K562 (cell line): ENCODE results near the gene CDC123. TPM values are rescaled to one million over a fixed set of nuclear protein-coding genes. Genes with fewer than 3 reads are reported as not detected.

ENCODE experiments used
- ATAC-seq: fragments of 200-7000 bp; cut with Tn5 transposase; 3 replicates; pipeline ENCODE4 v1.9.1; 2020; ENCODE audit warnings: moderate library complexity
- BruUV-seq: library from RNA; stranded (reverse); fragments of 400-500 nt; replicated peaks from 2 replicates; lab custom pipeline; 2021; lab: Mats Ljungman, UMichigan
- CTCF ChIA-PET: fragments of 300-600 bp; formaldehyde crosslinking; extraction: SDS; loops from one replicate; lab custom pipeline; 2021; ENCODE audit warnings: low intra/inter-chr PET ratio; lab: Yijun Ruan, JAX
- POLR2A ChIA-PET: fragments of 300-600, 350-650 bp; sonication (Branson Sonifier 250); formaldehyde crosslinking; extraction: SDS; loops from one replicate; lab custom pipeline; 2021; ENCODE audit warnings: antibody characterized with exemption, inconsistent platforms; lab: Yijun Ruan, JAX
- DNase-seq, 4 experiments: peaks; one replicate each; pipeline versions ENCODE4 v3.0.0 to v3.0.0-alpha.2; 2011 to 2018; ENCODE audit warnings: low spot score in 3 of 4, mixed read lengths in 3 of 4; ENCODE audit errors: extremely low read depth in 1 of 4
- FAIRE-seq: peaks from 2 replicates; lab custom pipeline; 2011; peaks lifted over from hg19 to GRCh38; lab: Jason Lieb, UNC
- H2AFZ ChIP-seq: 2 replicates; pipeline ENCODE4 v1.6.0; 2011; ENCODE audit warnings: low read depth, low read length, control low read depth, inconsistent platforms
- H3K27ac ChIP-seq: fragments of 200-600 bp; 3 replicates; pipeline ENCODE4 v1.8.0; 2011; ENCODE audit warnings: low read depth, mild to moderate bottlenecking, control low read depth, inconsistent platforms, low read length, moderate library complexity, mixed read lengths; ENCODE audit errors: extremely low read depth
- H3K27me3 ChIP-seq, 2 experiments: fragments of 300-600 bp in 1 of 2; 2 replicates in 1 of 2; 3 replicates in 1 of 2; pipeline versions ENCODE4 v1.6.0 to v1.8.0; 2011; ENCODE audit warnings: inconsistent platforms in 2 of 2, low read length in 2 of 2, mild to moderate bottlenecking in 1 of 2, mixed read lengths in 1 of 2, moderate library complexity in 1 of 2; ENCODE audit not compliant: control insufficient read depth in 2 of 2, insufficient read depth in 2 of 2
- H3K36me3 ChIP-seq: fragments of 300-600 bp; 3 replicates; pipeline ENCODE4 v1.8.0; 2011; ENCODE audit warnings: mild to moderate bottlenecking, low read length, inconsistent platforms; ENCODE audit not compliant: control insufficient read depth, insufficient read depth
- H3K4me1 ChIP-seq, 2 experiments: fragments of 200-600 bp in 1 of 2; replicated peaks in 1 of 2; 2 replicates in 1 of 2; 3 replicates in 1 of 2; pipeline versions ENCODE4 v1.5.1 to v1.8.0; 2011; ENCODE audit warnings: inconsistent platforms in 2 of 2, low read length in 2 of 2, mild to moderate bottlenecking in 1 of 2, mixed read lengths in 1 of 2, moderate library complexity in 1 of 2; ENCODE audit not compliant: control insufficient read depth in 2 of 2, insufficient read depth in 2 of 2
- H3K4me2 ChIP-seq: 2 replicates; pipeline ENCODE4 v1.6.1; 2011; ENCODE audit warnings: low read length, control low read depth, inconsistent platforms, mixed read lengths; ENCODE audit not compliant: insufficient read depth
- H3K4me3 ChIP-seq: fragments of 200-600 bp; sonication (generic), shearing (Covaris generic); 2 replicates; pipeline ENCODE4 v1.5.1; 2016; ENCODE audit warnings: control low read depth, inconsistent platforms
- H3K79me2 ChIP-seq: fragments of 200-600 bp; 3 replicates; pipeline ENCODE4 v1.8.0; 2011; ENCODE audit warnings: low read length, inconsistent platforms; ENCODE audit not compliant: control insufficient read depth, insufficient read depth
- H3K9ac ChIP-seq, 2 experiments: 2 replicates each; pipeline versions ENCODE4 v1.6.0 to v1.6.1; 2011; ENCODE audit warnings: low read depth in 2 of 2, low read length in 2 of 2, control low read depth in 1 of 2, inconsistent platforms in 1 of 2, mild to moderate bottlenecking in 1 of 2, mixed read lengths in 1 of 2; ENCODE audit not compliant: insufficient read depth in 1 of 2
- H3K9me1 ChIP-seq: one replicate; pipeline ENCODE4 v1.6.0; 2011; ENCODE audit warnings: inconsistent platforms, mild to moderate bottlenecking, low read length, moderate library complexity; ENCODE audit not compliant: control insufficient read depth, insufficient read depth
- H3K9me3 ChIP-seq: replicated peaks from 2 replicates; pipeline ENCODE4 v1.5.1; 2011; ENCODE audit warnings: low read depth, low read length, inconsistent platforms; ENCODE audit not compliant: control insufficient read depth, insufficient read depth
- H4K20me1 ChIP-seq: replicated peaks from 2 replicates; pipeline ENCODE4 v1.6.1; 2011; ENCODE audit warnings: low read length, inconsistent platforms, mixed read lengths; ENCODE audit not compliant: control insufficient read depth, insufficient read depth
- ATF2 ChIP-seq: sonication (generic); formaldehyde crosslinking; IDR thresholded peaks from 2 replicates; pipeline ENCODE4 v1.8.1; 2022; ENCODE audit warnings: missing genetic modification reagents
- CBX3 ChIP-seq, 2 experiments: IDR thresholded peaks; 1 replicate in 1 of 2; 2 replicates in 1 of 2; pipeline ENCODE4 v1.6.1; 2012; ENCODE audit warnings: inconsistent platforms in 2 of 2, low read length in 2 of 2, borderline replicate concordance in 1 of 2, control low read depth in 1 of 2
- CBX5 ChIP-seq: IDR thresholded peaks from 2 replicates; pipeline ENCODE4 v1.6.1; 2014; ENCODE audit warnings: low read depth, borderline replicate concordance
- CEBPG ChIP-seq, 3 experiments: fragments of 200-800 bp in 1 of 3; sonication (Bioruptor generic) in 1 of 3; sonication (generic) in 1 of 3; formaldehyde crosslinking in 1 of 3; IDR thresholded peaks in 2 of 3; conservative IDR thresholded peaks in 1 of 3; 2 replicates each; pipeline versions ENCODE4 v1.6.1 to v1.8.0; 2016 to 2022; ENCODE audit warnings: missing compliant biosample characterization in 2 of 3, missing genetic modification characterization in 2 of 3, mild to moderate bottlenecking in 1 of 3, missing genetic modification reagents in 1 of 3
- DPF2 ChIP-seq: fragments of 450-650 bp; IDR thresholded peaks from 2 replicates; pipeline ENCODE4 v1.6.1; 2016
- HNRNPUL1 ChIP-seq: fragments of 200-400 bp; formaldehyde crosslinking; IDR thresholded peaks from 2 replicates; pipeline ENCODE4 v1.6.1; 2017; ENCODE audit warnings: low read length
- MYBL2 ChIP-seq, 2 experiments: fragments of 450-650 bp in 1 of 2; sonication (generic) in 1 of 2; formaldehyde crosslinking in 1 of 2; IDR thresholded peaks; 2 replicates each; pipeline versions ENCODE4 v1.6.1 to v1.8.1; 2017 to 2022; ENCODE audit warnings: borderline replicate concordance in 1 of 2, inconsistent platforms in 1 of 2, low read depth in 1 of 2, mild to moderate bottlenecking in 1 of 2, missing genetic modification reagents in 1 of 2, moderate library complexity in 1 of 2
- NR1H2 ChIP-seq: sonication (generic); formaldehyde crosslinking; IDR thresholded peaks from 2 replicates; pipeline ENCODE4 v1.4.0; 2020; ENCODE audit warnings: mild to moderate bottlenecking, missing genetic modification reagents
- PREB ChIP-seq: sonication (generic); formaldehyde crosslinking; IDR thresholded peaks from 2 replicates; pipeline ENCODE4 v1.8.1; 2023; ENCODE audit warnings: mild to moderate bottlenecking, missing genetic modification reagents
- SIN3B ChIP-seq: fragments of 450-650 bp; IDR thresholded peaks from 2 replicates; pipeline ENCODE4 v1.6.1; 2017; ENCODE audit warnings: low read depth, mild to moderate bottlenecking, moderate library complexity
- ZBED1 ChIP-seq: IDR thresholded peaks from 2 replicates; pipeline ENCODE4 v1.6.1; 2014
- ZHX1 ChIP-seq: fragments of 150-350 bp; conservative IDR thresholded peaks from 2 replicates; pipeline ENCODE4 v1.6.1; 2014; ENCODE audit warnings: low read length
- ZNF217 ChIP-seq: sonication (generic); formaldehyde crosslinking; IDR thresholded peaks from 2 replicates; pipeline ENCODE4 v1.8.0; 2022; ENCODE audit warnings: mild to moderate bottlenecking, missing genetic modification reagents
- ZNF277 ChIP-seq: fragments of 250-450 bp; sonication (Bioruptor Pico); IDR thresholded peaks from 2 replicates; pipeline ENCODE4 v1.8.0; 2022; ENCODE audit warnings: inconsistent platforms, mild to moderate bottlenecking, moderate library complexity, borderline replicate concordance
- whole genome bisulfite sequencing: fragments of 100-300 bp; shearing (Covaris generic); methylation state at CpG from one replicate; pipeline ENCODE4 v1.1.6; 2016; ENCODE audit warnings: low coverage, mixed read lengths; ENCODE audit not compliant: insufficient coverage; ENCODE audit errors: missing lambda C conversion rate; 5-methylcytosine and 5-hydroxymethylcytosine counted together
- in situ Hi-C: fragments of 300-500 bp; cut with MboI; formaldehyde crosslinking; loops from 4 replicates; pipeline ENCODE4 v1.15.0; 2018; ENCODE audit warnings: inconsistent platforms, mixed read lengths
- intact Hi-C: fragments of 100-400 bp; cut with micrococcal nuclease; formaldehyde crosslinking; loops from 2 replicates; pipeline ENCODE4 v1.14.2; 2022
- polyA plus RNA-seq, 8 experiments: library from polyadenylated mRNA; depleted of rRNA in 4 of 8; stranded (reverse) in 5 of 8; unstranded in 3 of 8; fragments of >200 nt; fragmentation: Nextera tagmentation in 2 of 8; fragmentation: Illumina TruSeq in 1 of 8; extraction: Ambion mirVana in 2 of 8; extraction: Trizol in 1 of 8; gene quantifications; 2 replicates each; pipeline versions ENCODE4 v1.2.1 to v1.2.3, GENCODE V29; 2011 to 2014; ENCODE audit warnings: inconsistent platforms in 1 of 8, missing spikeins in 1 of 8
- total RNA-seq, 7 experiments: library from RNA; depleted of rRNA in 6 of 7; stranded (reverse); fragments of >200 nt in 6 of 7; fragmentation: Illumina TruSeq in 2 of 7; extraction: Trizol in 2 of 7; gene quantifications; 2 replicates each; pipeline versions ENCODE4 v1.2.1 to v1.2.3, GENCODE V29; 2011 to 2021; ENCODE audit warnings: low replicate concordance in 1 of 7

Gene CDC123
- total and polyA plus RNA-seq, 9 of the 15 experiments (the other 6 are each of a cell fraction or from before 2014, with no cell fraction given) = 137 to 288 (median 175) TPM

- TF ChIP-seq ZHX1 (no peak), DPF2 (no peak), NR1H2 (CRISPR knock-in tag) (no peak), PREB (CRISPR knock-in tag) (no peak), HNRNPUL1 (no peak)
Measured at GRCh38 chr10:12191715-12192114, 4.3 kb upstream of the CDC123 start (continued).

- no peaks in the 10 kb centered on the region for H3K9me1 ChIP-seq
- DNase-seq (no peak), FAIRE-seq (no peak), ATAC-seq (no peak)
- no peak overlapping the region for H3K4me3 ChIP-seq
- WGBS = 83% methylated on average over 5 of the region's 5 CpGs
- peaks cover 34% of the 10 kb centered on the region; the same call in 2 of the 3 replicates for H3K36me3 ChIP-seq
- ChIA-PET POLR2A (interaction anchor here (0.6 to 1.4 kb wide), 3 partner anchors 13 to 392 kb away, joined by 3 to 6 read pairs (median 4); no protein-coding TSS in a partner anchor), CTCF (no interaction called here)
- H3K27me3 ChIP-seq = no peaks in the 10 kb centered on the region
- H3K4me1 ChIP-seq = peaks cover 8% of the 10 kb centered on the region in 2 experiments; a peak in 3 of 5 replicates
- intact Hi-C loops (loop anchor here (10.0 kb wide), 1 partner anchor 148 kb away; the partner anchor contains the start of gene UPF2), in situ Hi-C loops (no loop called here)
- no peaks in the 10 kb centered on the region for H3K9me3 ChIP-seq
- peaks cover 87% of the 10 kb centered on the region for H3K79me2 ChIP-seq
- H3K4me2 ChIP-seq = no peak overlapping the region
- H2AFZ ChIP-seq = no peak overlapping the region
- TSS peak; percentile 10 for BruUV-seq
- no peak overlapping the region for H3K9ac ChIP-seq
- H3K27ac ChIP-seq = no peak overlapping the region
- no peaks in the 10 kb centered on the region for H4K20me1 ChIP-seq
- TF ChIP-seq ZNF217 (CRISPR knock-in tag) = no peak
- no peak for TF ChIP-seq CBX5
- TF ChIP-seq ZBED1 = no peak
- no peak for TF ChIP-seq CBX3 (IDR thresholded peaks at IDR 0.05; ENCODE audit: borderline replicate concordance in 1 of 2, low read length in 2 of 2)
- no peak for TF ChIP-seq ATF2 (CRISPR knock-in tag)
- 0 out of 2 replicates have a peak, but pooled peaks have one; percentile 13 for TF ChIP-seq CEBPG (CRISPR knock-in tag; IDR thresholded peaks at IDR 0.05)
- peak; percentile 50 to 70; a peak in 3 of 4 replicates for TF ChIP-seq CEBPG (tag; conservative IDR thresholded peaks at IDR 0.05 in 1 of 2, IDR thresholded peaks at IDR 0.05 in 1 of 2)
- no peak for TF ChIP-seq SIN3B
- no peak for TF ChIP-seq MYBL2 (IDR thresholded peaks at IDR 0.05; ENCODE audit: low read depth)
- TF ChIP-seq MYBL2 (CRISPR knock-in tag; IDR thresholded peaks at IDR 0.05; ENCODE audit: borderline replicate concordance) = no peak
- no peak for TF ChIP-seq ZNF277 (CRISPR knock-in tag)
Measured at GRCh38 chr10:12193193-12193592, 2.8 kb upstream of the CDC123 start.
